ENCODE measurements around the gene DGKZ.

- TF ChIP-seq CTCF (IDR thresholded peaks at IDR 0.05; ENCODE audit: extremely low read depth in 1 of 2, insufficient read depth in 1 of 2, low read depth in 1 of 2, low read length in 2 of 2) (no peak), JUN (IDR thresholded peaks at IDR 0.05; ENCODE audit: borderline replicate concordance, insufficient read depth, insufficient read length, low read depth) (no peak)
Observed at GRCh38 chr11:46381819-46382645, 34.8 kb downstream of the DGKZ start.
